Measurements from ENCODE around the gene HOXB9. TPM values are rescaled to one million over a fixed set of nuclear protein-coding genes. Genes with fewer than 3 reads are reported as not detected.

The HOXB9 gene
- total and polyA plus RNA-seq, 9 of the 15 experiments (the other 6 are each of a cell fraction or from before 2014, with no cell fraction given) = 3.1 to 196 (median 77.6) TPM

- TF ChIP-seq ATF6 (CRISPR knock-in tag; IDR thresholded peaks at IDR 0.05) (no peak), ZNF311 (CRISPR knock-in tag; IDR thresholded peaks at IDR 0.05) (no peak), ZNF133 (CRISPR knock-in tag; IDR thresholded peaks at IDR 0.05) (no peak), TRIM24 (IDR thresholded peaks at IDR 0.05) (peak; percentile 25 to 71; a peak in 2 of 4 replicates), MYNN (IDR thresholded peaks at IDR 0.05) (no peak; the same call in 1 of the 2 replicates), MYNN (CRISPR knock-in tag; IDR thresholded peaks at IDR 0.05) (no peak), HEY1 (CRISPR knock-in tag; IDR thresholded peaks at IDR 0.05; ENCODE audit: borderline replicate concordance) (no peak), ESRRA (IDR thresholded peaks at IDR 0.05; ENCODE audit: borderline replicate concordance, low read depth) (peak; percentile 84; the same call in 1 of the 2 replicates), NCOA2 (IDR thresholded peaks at IDR 0.05; ENCODE audit: partially characterized antibody in 2 of 2) (no peak), NRF1 (conservative IDR thresholded peaks at IDR 0.05 in 1 of 2, IDR thresholded peaks at IDR 0.05 in 1 of 2) (peak; percentile 53 to 58), RFX7 (CRISPR knock-in tag; IDR thresholded peaks at IDR 0.05) (no peak), FOS (IDR thresholded peaks at IDR 0.05; ENCODE audit: extremely low read depth, insufficient read length) (no peak), ZBTB2 (IDR thresholded peaks at IDR 0.05) (peak; percentile 83), ADNP (tag; IDR thresholded peaks at IDR 0.05) (no peak), HINFP (tag; conservative IDR thresholded peaks at IDR 0.05; ENCODE audit: low read depth) (peak; percentile 80), SREBF2 (CRISPR knock-in tag; IDR thresholded peaks at IDR 0.05) (no peak), RFX5 (IDR thresholded peaks at IDR 0.05; ENCODE audit: low read depth, low read length) (0 out of 2 replicates have a peak, but pooled peaks have one; percentile 12), ATF7 (IDR thresholded peaks at IDR 0.05) (peak; percentile 98), MITF (IDR thresholded peaks at IDR 0.05) (no peak; the same call in 1 of the 2 replicates), EZH2 (IDR thresholded peaks at IDR 0.05; ENCODE audit: borderline replicate concordance, low read depth, low read length) (no peak), NFYB (IDR thresholded peaks at IDR 0.05; ENCODE audit: extremely low read depth, insufficient read length) (peak; percentile 69), NFE2L1 (tag; IDR thresholded peaks at IDR 0.05; ENCODE audit: borderline replicate concordance, low read depth) (no peak)
Observed at GRCh38 chr17:48626245-48627117, at the start of gene HOXB9 (continued).

All from K562 (cell line).